Stimulated activated CD8-positive, alpha-beta memory T cell treated with anti-CD3 and anti-CD28 coated beads, Interleukin-4, amount 100 ng/mL, for 48 hours (primary cell): ENCODE results near the gene DMTF1.
A peak's percentile ranks its signal among the peaks of the same experiment; 100 is the strongest.
"Not testable (repeated sequence)": the region's sequence is repeated elsewhere in the genome, so short reads cannot be mapped to it uniquely, and the experiment has no call there.

Experiments
- DNase-seq: peaks from one replicate; pipeline ENCODE4 v3.0.0-alpha.2; 2020

The DMTF1 gene

GRCh38 chr7:87199241-87199640 lies 47.0 kb downstream of the DMTF1 start:
- DNase-seq = no peak

GRCh38 chr7:87199700-87200450 lies 47.6 kb downstream of the DMTF1 start:
- DNase-seq = no peak

GRCh38 chr7:87202208-87202607 lies 50.0 kb downstream of the DMTF1 start:
- DNase-seq = no peak

GRCh38 chr7:87202705-87203104 lies 50.5 kb downstream of the DMTF1 start:
- DNase-seq = no peak

- not testable (repeated sequence) for DNase-seq
Measured at GRCh38 chr7:87203929-87204328, 51.7 kb downstream of the DMTF1 start.

GRCh38 chr7:87204933-87205332 lies 52.7 kb downstream of the DMTF1 start:
- no peak for DNase-seq

- not testable (repeated sequence) for DNase-seq
Measured at GRCh38 chr7:87205701-87206100, 53.4 kb downstream of the DMTF1 start.

GRCh38 chr7:87206361-87206760 lies 54.1 kb downstream of the DMTF1 start:
- no peak for DNase-seq

GRCh38 chr7:87209295-87209924 lies 57.2 kb downstream of the DMTF1 start:
- no peak for DNase-seq

- DNase-seq = no peak
Measured at GRCh38 chr7:87210506-87210905, 58.3 kb downstream of the DMTF1 start.

- DNase-seq = no peak
Measured at GRCh38 chr7:87212498-87212897, 60.2 kb downstream of the DMTF1 start.

- no peak for DNase-seq
Measured at GRCh38 chr7:87213252-87213651, 61.0 kb downstream of the DMTF1 start.

GRCh38 chr7:87213811-87214210 lies 61.6 kb downstream of the DMTF1 start:
- DNase-seq = no peak

GRCh38 chr7:87215046-87215445 lies 62.8 kb downstream of the DMTF1 start:
- no peak for DNase-seq

GRCh38 chr7:87216701-87217508 lies 64.7 kb downstream of the DMTF1 start:
- DNase-seq = peak; percentile 58

GRCh38 chr7:87217983-87218653 lies 65.9 kb downstream of the DMTF1 start:
- DNase-seq = no peak

GRCh38 chr7:87218796-87219544 lies 66.7 kb downstream of the DMTF1 start:
- DNase-seq = peak; percentile 46

GRCh38 chr7:87219545-87220025 lies 67.3 kb downstream of the DMTF1 start, which contains the start of gene TMEM243:
Gene TMEM243, minus strand, starts transcription at chr7:87219732. Its CDS starts 229 bp downstream, at chr7:87219503.
- DNase-seq = peak; percentile 84

- peak; percentile 87 for DNase-seq
Measured at GRCh38 chr7:87220026-87220733, 67.9 kb downstream of the DMTF1 start.

- DNase-seq = no peak
Measured at GRCh38 chr7:87220734-87221215, 68.5 kb downstream of the DMTF1 start.

GRCh38 chr7:87223666-87224065 lies 71.4 kb downstream of the DMTF1 start:
- no peak for DNase-seq
